GM12873 (cell line): Measurements from ENCODE around the gene DHRS7C.

Source experiments
- CTCF ChIP-seq: IDR thresholded peaks from 2 replicates; pipeline ENCODE4 v1.5.1; 2012; ENCODE audit warnings: low read depth, mild to moderate bottlenecking, moderate library complexity, low read length, control low read depth; ENCODE audit not compliant: insufficient read depth; ENCODE audit errors: missing control alignments

The DHRS7C gene

GRCh38 chr17:9809409-9809808, 18.0 kb upstream of the DHRS7C start:
- no peak for TF ChIP-seq CTCF

GRCh38 chr17:9806699-9807098, 15.3 kb upstream of the DHRS7C start:
- TF ChIP-seq CTCF: no peak

GRCh38 chr17:9805769-9806168, 14.4 kb upstream of the DHRS7C start:
- TF ChIP-seq CTCF: no peak

GRCh38 chr17:9802697-9803096, 11.3 kb upstream of the DHRS7C start:
- TF ChIP-seq CTCF: no peak

- TF ChIP-seq CTCF: no peak
Measured at GRCh38 chr17:9802294-9802693, 10.9 kb upstream of the DHRS7C start.

- TF ChIP-seq CTCF: no peak
Measured at GRCh38 chr17:9801505-9801904, 10.1 kb upstream of the DHRS7C start.

- no peak for TF ChIP-seq CTCF
Measured at GRCh38 chr17:9798724-9799123, 7.3 kb upstream of the DHRS7C start.

- no peak for TF ChIP-seq CTCF
Measured at GRCh38 chr17:9798008-9798407, 6.6 kb upstream of the DHRS7C start.
